ENCODE results near the gene IFT81.

The IFT81 gene

DNA sequence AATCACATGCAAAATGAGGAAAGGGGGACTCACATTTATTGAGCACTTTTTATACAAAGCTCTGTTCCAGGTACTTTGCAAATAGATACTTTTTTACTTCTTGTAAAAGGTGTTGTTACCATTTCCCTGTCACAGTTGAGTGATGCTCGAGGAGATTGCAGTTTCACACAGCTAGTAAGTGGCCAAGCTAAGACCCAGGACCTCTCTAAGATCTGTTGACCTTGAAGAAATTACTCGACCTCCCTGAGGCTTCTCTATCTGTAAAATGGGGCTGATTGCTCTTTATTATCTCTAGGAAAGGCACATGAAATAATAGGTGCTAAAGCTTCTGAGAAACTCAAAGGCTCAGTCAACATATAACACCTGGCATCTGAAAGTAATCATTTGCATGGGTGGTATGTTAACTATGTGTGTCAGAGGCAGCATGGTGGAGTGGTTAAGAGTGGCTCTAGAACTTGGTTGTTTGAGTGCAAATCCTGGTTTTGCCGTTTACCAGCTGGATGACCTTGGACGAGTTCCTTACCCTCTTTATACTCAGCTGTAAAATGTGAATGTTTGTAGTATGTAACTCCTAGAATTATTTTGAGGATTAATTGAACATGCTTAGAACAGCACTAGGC, 41.5 kb downstream of the IFT81 start:
- peak; percentile 62 for DNase-seq

DNA sequence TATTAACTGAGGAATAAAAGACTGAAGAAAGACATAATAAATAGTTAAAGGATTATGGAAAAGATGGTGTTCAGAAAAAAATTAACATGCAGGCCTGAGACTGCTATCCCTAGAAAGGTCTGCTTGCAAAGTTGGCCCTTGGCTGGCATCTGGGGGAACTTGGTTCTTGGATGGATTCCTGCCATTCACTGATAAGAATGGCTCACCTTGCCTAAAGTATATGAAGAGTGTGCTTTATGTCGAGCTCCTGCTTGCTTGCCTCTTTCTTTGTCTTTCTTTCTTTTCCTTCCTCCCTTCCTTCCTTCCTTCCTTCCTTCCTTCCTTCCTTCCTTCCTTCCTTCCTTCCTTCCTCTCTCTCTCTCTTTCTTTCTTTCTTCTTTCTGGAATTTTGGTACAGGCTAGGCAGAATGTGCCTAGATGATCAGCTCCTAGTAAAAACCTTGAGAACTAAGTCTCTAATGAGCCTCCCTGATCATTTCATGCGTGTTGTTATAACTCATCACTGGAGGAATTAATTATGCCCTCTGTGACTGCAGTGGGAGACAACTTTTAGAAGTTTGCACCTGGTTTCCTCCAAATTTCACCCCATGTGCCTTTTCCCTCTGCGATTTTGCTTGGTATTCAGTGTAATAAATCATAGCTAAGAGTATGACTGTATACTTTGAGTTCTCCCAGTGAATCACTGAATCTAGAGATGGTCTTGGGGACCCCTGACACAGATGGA, 44.7 kb downstream of the IFT81 start:
- DNase-seq, result no peak

DNA sequence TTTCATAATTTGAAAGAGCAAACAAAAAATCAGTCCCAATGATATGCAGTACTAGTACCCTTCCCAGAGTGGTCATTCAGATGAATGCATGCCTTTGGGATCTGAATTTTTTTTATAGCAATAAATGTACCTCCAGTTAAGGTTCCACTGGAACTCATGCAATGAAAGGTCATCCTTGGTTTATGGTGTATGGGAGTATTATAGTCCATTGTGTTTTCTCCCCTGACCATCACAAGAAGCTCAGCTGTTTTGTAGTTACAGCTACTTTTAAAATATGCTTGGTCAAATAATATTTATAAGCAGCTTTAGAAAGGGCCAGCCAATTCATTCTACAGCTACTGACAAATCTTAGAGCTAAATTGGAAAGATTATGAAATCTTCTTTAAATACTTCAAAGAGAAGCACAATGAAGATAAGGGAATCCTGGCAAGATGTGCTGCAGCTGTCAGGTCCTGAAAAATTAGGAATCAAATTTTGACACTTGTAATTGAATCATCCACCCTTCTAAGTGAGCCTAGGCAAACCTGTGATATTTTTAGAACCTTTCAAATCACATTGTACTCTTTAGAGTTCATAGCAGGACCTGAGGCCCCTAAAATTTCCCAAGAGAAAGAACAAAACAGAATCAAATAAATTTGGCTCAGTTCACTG, 46.5 kb downstream of the IFT81 start:
- DNase-seq, result no peak

DNA sequence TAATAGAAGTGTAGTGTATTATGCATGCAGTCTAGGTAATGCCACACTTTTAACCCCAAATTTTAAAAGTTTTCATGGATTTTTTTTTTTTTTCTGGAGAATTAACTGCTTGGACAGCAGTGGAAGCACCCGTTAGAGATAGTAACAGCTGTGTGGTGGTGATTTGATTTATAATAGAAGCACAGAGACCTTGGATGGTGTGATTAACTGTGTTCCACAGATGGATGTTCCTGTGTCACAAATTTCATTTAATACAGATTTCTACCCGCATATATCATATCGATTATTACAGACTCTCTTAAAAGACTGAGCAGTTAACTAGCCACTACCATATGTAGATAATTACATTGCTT, 47.0 kb downstream of the IFT81 start:
- no peak for DNase-seq

DNA sequence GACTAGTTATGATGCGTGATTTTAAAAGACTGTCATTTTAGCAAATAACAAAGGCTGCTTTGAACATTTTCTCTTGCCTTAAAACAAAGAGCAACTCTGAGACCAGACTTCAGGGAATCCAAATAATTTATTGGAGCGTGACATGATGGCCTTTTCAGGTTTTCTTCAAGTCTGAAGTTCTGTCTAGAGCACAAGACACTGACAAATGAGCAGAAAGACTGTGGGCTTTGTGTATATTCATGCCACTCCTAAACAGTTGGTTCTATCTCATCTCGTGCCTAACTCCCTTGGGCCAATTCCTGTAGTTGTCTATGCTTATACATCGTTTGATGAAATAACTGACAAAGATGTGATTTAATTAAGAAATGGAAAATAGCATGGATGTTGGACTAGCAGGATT, 47.5 kb downstream of the IFT81 start:
- DNase-seq, result no peak

DNA sequence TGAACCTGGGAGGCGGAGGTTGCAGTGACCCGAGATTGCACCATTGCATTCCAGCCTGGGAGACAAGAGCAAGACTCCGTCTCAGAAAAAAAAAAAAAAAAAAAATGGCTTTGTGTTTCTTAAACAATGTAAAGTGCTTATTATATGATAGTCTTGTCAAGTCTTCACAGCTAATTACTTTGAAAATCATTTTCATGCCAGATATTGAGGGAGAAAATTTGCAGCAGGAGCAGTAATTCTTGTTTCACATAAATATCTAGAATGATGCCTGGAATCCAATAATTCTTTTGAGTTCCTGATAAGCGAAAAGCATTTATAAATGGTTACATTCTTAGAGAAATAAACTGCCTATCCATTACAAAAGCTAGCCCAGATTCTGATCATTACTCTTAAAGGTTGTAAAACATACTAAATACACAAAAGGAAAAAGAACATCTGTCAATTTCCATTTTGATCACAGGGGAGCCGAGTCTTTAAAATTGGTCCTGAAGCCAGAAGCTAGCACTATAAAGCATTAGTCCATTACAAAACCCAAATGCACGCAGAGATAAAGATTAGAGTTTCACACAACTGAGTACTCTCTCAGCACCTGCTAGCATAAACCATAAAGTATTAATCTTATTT, 50.3 kb downstream of the IFT81 start:
- no peak for DNase-seq

DNA sequence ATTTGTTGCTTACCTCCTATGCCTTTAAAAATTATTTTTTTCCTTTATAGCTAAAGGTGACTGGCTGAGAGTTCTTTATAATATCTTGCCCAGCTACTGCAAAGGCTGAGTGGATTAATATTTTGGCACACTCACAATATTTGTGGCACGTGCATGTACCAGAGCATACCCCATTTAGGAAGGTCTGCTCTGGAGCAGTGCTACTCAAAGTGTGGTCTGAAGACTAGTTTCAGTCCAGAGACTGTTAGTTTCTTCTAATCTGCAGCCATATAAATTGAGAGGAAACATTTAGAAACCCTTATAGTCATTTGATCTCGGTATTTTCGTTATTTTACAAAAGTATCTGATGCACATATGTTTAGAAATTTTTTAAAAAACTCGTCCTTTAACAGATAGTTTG, 51.0 kb downstream of the IFT81 start:
- DNase-seq, result no peak

DNA sequence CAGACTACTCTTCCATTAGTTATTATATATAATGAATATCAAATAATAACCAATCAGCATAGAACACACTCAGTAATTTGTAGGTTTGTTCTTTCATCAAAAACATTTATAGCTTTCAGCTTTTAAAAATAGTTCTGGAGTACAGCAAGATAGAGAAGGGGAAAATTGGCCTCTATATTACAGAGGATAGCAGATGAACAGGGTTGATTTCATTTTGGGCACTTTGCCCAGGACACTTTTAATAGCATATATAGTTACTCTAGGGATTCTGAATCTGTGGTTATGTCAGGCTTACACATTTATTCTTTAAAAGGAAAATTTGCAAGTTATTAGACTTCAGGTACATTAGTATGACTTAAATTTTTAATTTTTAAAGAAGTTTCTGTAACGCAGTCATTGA, 52.6 kb downstream of the IFT81 start:
- peak; percentile 1 for DNase-seq

DNA sequence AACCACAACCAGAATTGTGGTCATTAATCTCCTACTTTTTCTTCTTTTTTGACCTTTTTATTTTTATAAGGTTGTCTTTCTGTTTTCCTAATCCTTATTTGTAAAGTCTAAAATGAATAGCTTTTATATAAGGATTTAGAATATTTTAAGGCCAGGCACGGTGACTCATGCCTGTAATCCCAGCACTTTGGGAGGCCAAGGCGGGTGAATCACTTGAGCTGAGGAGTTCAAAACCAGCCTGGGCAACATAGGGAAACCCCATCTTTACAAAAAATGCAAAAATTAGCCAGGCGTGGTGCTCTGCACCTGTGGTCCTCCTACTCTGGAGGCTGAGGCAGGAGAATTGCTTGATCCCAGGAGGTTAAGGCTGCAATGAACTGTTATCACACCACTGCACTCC, 55.1 kb downstream of the IFT81 start:
- no peak for DNase-seq

DNA sequence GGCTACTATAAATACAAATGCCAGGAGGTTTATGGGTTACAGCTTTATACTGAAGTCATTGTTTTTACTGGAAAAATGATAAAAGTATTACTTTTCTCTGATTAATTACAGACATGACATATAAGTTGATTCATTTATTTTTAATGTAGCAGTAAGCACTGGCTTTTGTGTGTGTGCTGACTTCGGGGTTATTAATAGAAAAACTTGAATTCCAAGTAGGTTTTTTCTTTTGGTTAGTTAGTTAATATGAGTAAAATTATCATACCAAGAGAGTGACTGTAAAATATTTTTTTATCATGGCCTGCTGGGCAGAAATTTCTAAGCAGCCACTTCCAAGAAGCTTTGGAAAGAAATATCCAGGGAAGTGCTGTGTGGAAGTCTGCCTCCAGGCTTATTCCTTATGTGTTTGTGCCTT, 56.4 kb downstream of the IFT81 start:
- DNase-seq, result no peak

DNA sequence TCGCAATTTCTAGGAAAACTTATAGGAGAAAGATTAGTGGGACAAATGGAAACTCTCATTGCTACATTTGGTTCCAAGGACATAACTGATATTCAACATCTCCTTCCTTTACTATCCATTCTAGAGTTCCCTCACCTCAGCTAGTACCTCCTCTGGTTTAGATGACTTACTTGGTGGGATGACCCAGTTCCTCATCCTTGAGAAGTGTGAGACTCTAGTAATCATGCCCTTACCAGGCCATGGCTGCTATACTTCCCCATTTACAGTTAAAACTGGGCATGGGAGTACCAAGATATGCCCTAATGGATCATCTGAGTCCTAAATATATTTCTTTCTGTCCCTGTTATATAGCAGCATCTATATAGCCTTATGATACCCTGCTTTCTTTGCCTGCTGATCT, 58.1 kb downstream of the IFT81 start:
- DNase-seq, result no peak

DNA sequence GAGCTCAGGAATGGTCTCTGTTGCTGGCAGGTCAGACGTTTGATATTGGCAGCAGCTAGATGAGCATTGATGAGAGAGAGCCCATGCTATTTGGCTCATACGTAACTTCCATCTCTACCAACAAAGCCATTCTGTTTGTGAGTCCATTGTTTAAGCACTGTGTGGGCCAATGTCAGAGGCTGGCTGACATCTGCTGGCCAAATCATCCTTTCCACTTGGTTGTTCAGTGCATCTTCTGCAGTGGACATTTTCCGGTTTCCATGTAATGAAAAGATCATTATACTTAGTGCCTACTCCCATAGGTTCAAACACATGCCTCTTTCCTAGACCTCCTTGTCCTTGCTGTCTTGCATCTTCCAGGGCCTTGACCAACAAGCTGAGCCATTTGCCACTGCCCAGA, 59.2 kb downstream of the IFT81 start:
- no peak for DNase-seq

DNA sequence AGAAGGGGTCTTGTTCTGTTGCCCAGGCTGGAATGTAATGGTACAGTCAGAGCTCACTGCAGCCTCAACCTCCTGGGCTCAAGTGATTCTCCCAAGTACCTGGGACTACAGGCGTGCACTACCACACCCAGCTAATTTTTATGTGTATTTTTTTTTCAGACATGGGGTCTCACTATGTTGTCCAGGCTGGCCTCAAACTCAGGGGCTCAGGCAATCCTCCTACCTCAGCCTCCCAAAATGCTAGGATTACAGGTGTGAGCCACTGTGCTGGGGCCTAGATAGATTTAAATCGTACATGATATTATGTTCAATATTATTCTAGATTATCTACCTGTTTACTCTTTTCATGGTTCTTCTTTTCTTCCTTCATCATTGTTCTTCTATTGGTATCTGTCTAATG, 61.5 kb downstream of the IFT81 start:
- DNase-seq, result no peak

DNA sequence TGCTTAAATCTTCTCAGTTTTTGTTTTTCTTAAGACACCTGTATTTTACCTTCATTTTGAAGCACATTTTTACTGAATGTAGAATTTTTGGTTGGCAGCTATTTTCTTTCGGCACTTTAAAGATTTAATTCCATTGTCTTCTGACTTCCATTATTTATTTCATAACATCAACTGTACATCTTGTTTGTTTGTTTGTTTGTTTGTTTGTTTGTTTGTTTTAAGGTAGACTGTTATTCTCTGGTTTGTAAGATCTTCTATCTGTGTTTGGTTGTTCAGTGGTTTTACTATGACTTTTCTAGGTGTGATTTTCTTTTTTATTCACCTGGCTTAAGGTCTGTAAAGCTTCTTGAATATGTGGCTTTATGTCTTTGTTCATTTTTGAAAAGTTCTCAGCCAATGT, 61.9 kb downstream of the IFT81 start:
- no peak for DNase-seq

DNA sequence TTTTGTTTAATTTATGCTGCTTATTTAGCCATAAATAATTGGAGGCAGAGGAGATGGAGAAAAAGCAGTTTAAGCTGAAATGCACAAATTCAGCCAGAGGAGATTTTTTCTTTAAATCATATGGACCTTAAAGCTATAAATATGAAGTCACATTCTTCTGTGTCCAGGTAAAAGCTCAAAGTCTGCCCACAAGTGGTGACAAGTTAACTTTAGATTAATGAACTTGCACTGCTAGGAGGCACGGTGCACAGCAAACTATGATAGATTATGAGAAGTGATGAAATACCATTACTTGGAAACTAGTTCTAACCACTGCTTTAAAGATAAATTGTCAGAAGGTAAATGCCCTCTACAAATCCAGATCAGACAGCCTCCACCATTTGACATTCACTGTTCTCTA, 69.0 kb downstream of the IFT81 start:
- DNase-seq, result no peak

DNA sequence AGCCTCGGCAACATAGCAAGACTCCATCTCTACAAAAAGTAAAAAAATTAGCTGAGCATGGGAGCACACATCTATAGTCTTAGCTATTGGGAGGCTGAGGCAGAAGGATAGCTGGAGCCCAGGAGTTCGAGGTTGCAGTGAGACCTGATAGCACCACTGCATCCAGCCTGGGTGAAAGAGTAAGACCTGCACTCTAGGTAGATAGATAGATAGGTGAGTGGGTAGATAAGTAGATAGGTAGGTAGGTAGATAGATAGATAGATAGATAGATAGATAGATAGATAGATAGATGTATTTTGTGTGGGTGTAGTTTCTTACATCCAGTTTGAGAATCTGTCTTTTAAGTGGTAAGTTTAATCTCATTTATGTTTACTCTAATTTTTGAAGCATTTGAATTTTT, 72.8 kb downstream of the IFT81 start:
- DNase-seq, result no peak

DNA sequence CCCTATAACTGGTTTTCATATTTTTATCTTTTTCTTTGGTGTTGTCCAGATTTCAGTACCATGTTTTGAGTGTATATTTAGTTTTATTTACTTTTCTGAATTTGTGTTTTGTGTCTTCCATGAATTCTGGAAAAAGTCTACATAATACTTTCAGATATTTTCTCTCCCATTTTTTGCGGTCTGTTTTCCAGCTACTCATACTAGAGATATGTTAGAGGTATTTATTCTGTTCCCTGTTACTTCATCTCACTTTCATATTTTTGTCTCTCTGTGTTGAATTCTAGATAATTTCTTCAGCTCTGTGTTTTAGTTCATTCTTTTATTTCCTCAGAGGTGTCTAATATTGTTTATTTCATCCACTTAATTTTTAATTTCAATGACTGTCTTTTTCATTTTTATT, 74.2 kb downstream of the IFT81 start:
- no peak for DNase-seq

DNA sequence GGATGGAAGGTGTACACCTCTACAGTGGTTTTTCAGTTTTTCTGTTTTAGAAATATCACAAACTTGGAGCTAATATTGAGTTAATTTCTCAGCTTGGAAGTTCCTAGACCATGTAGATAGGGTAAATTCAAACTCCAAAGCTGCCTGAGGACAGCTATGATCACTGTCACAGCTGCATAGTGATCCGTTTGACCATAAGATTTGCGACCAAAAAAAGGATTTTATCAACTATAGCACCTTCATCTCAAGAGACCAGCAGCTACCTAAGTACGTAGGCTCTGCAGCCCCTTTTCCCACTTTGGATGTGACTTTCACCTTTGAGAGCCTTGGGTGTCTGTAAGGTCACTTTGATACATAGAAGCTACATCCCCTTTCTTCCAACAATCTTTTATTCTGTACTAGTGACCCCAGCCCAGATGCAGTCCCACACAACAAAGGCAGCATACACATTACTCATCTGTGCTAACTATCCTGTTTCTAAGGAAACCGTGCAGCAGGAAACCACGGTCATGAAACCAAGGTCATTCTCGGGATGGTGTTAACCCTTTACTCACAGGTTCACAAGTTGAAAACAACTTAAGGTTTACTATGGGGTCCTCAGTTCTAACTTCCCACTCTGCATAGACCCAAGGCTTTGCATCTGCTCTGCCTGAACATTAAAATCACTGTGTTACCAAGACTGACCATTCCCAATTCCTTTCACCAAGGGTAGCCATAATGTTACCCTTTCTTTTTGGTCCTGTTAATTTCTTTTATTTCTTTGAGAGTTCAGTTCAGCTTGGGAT, 75.4 kb downstream of the IFT81 start:
- no peak for DNase-seq

DNA sequence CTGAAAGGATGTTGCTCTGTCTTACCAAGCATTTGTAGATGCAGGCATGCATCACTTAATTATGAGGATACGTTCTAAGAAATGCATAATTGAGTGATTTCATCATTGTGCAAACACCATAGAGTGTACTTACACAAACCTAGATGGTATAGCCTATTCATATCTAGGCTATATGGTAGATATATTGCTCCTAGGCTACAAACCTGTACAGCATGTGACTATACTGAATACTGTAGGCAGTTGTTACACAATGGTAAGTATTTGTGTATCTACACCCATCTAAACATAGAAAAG, 75.9 kb downstream of the IFT81 start:
- DNase-seq, result no peak

DNA sequence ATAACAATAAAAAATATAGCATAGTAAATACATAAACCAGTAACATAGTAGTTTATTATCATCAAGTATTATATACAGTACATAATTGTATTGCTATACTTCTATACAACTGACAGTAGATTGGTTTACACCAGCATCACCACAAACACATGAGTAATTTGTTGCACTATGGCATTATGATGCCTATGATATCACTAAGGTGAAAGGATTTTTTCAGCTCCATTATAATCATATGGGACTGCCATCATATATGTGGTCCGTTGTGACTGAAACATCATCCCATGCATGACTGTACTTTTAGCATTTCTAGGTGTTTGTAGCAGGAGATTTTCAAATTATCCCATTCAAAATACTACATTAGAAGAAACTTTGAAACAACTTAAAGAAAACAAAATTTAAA, 77.8 kb downstream of the IFT81 start:
- DNase-seq, result no peak

DNA sequence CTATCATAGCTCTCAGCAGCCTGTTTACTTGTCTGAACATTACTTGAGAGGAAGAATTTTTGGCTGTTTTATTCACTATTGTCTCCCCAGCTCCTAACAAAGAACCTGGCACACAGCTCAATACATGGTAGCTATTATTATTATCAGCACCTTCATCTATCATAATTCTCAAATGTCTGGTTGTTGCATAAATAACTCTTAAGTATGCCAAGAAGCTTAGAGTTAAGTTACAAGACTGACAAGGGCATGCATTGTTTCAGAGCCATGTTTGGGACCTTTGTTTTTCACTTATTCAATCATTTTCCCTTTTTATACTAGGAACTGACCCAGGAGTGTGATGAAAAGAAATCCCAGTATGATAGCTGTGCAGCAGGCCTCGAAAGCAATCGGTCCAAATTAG, 79.4 kb downstream of the IFT81 start:
- no peak for DNase-seq

DNA sequence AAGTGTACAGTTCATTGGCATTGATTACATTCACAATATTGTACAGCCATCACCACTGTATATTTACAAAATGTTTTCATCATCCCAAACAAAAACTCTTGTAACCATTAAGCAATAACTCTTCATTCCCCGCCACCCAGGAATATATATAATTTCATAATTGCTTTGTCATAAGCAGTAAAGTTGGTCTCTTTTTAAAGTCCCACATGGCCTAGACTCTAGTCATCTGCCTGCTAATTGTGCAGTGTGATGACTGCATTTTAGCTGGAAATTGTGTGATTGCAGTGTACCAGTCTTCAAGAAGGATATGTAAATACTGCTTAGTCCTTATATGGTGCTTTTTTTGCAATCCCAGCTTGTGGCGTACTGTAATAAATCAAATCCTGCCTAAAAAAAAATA, 81.8 kb downstream of the IFT81 start:
- no peak for DNase-seq
